Effector memory CD4-positive, alpha-beta T cell (primary cell): ENCODE measurements around the gene SORD.

Experiments used
- DNase-seq, 3 donors: peaks; one replicate each; pipeline ENCODE4 v3.0.0-alpha.2; 2020
- H3K27ac ChIP-seq: 2 replicates; pipeline ENCODE4 v1.7.0; 2013; ENCODE audit warnings: mild to moderate bottlenecking, low read length, moderate library complexity; ENCODE audit not compliant: insufficient read depth, poor library complexity, severe bottlenecking
- H3K27me3 ChIP-seq: replicated peaks from 2 replicates; pipeline ENCODE4 v1.7.0; 2013; ENCODE audit warnings: mild to moderate bottlenecking, low read length; ENCODE audit not compliant: insufficient read depth, control insufficient read depth, poor library complexity, severe bottlenecking
- H3K36me3 ChIP-seq: 2 replicates; pipeline ENCODE4 v1.7.0; 2013; ENCODE audit warnings: mild to moderate bottlenecking, low read length, moderate library complexity; ENCODE audit not compliant: control insufficient read depth, insufficient read depth
- H3K4me1 ChIP-seq: 2 replicates; pipeline ENCODE4 v1.7.0; 2013; ENCODE audit warnings: low read length, mild to moderate bottlenecking; ENCODE audit not compliant: control insufficient read depth, insufficient read depth, poor library complexity, severe bottlenecking
- H3K4me3 ChIP-seq: 2 replicates; pipeline ENCODE4 v1.7.0; 2013; ENCODE audit warnings: low read length, low read depth, mild to moderate bottlenecking; ENCODE audit not compliant: insufficient read depth, poor library complexity, severe bottlenecking
- H3K9me3 ChIP-seq: 2 replicates; pipeline ENCODE4 v1.7.0; 2013; ENCODE audit warnings: mild to moderate bottlenecking, low read length, moderate library complexity; ENCODE audit not compliant: control insufficient read depth

Gene SORD

GRCh38 chr15:45106002-45106790 lies 83.2 kb downstream of the SORD start:
- Histone ChIP-seq H3K9me3 (no peaks in the 10 kb centered on the region), H3K4me3 (no peak overlapping the region), H3K27ac (no peak overlapping the region), H3K36me3 (no peaks in the 10 kb centered on the region), H3K27me3 (peaks cover 11% of the 10 kb centered on the region), H3K4me1 (no peaks in the 10 kb centered on the region)
- no peak for DNase-seq

DNA sequence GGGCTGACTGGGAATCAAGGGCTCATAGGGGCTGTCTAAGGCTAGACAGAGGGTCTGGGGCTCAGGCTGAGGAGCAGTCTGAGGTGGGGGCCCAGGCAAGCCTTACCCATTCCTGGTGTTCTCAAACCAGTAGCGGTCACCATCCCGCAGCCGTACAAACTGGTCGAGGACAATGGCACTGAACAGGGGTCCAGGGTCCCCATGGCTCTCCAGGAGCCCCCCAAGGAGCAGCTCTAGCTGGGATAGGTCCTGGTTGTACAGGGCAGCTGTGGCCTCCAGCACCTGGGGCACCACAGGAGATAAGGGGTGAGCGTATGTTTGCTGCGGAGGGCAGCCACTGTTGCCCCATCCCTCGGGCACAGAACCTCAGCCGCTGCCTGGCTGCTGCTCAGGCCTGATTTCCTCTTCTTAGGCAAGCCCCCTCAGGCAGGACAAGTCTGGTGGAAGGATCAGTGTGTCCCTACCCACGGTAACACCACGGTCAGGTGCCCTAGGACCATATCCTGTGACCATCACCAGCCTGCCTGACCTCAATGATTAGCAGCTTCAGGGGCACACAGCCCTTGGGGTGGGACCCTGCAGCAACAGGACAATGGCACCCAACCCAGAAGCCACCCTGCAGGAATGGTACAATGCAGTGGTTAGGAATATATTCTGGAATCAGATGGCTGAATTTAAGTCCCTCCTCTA lies 85.1 kb downstream of the SORD start:
- Histone ChIP-seq H3K36me3 (no peaks in the 10 kb centered on the region), H3K4me1 (peaks cover 12% of the 10 kb centered on the region), H3K9me3 (no peaks in the 10 kb centered on the region), H3K4me3 (no peak overlapping the region), H3K27me3 (peaks cover 29% of the 10 kb centered on the region), H3K27ac (no peak overlapping the region)
- no peak for DNase-seq

- no peak for DNase-seq
- H3K27ac ChIP-seq = no peak overlapping the region
- no peak overlapping the region for H3K4me3 ChIP-seq
- peaks cover 23% of the 10 kb centered on the region for H3K4me1 ChIP-seq
- no peaks in the 10 kb centered on the region for H3K36me3 ChIP-seq
- H3K9me3 ChIP-seq = no peaks in the 10 kb centered on the region
- peaks cover 45% of the 10 kb centered on the region for H3K27me3 ChIP-seq
Measured at GRCh38 chr15:45110256-45110820, 87.3 kb downstream of the SORD start.

- Histone ChIP-seq H3K27ac (no peak overlapping the region), H3K9me3 (no peaks in the 10 kb centered on the region), H3K36me3 (no peaks in the 10 kb centered on the region), H3K4me1 (peaks cover 30% of the 10 kb centered on the region), H3K4me3 (no peak overlapping the region), H3K27me3 (peaks cover 51% of the 10 kb centered on the region)
- DNase-seq = no peak
Measured at GRCh38 chr15:45111390-45112142, 88.6 kb downstream of the SORD start.

DNA sequence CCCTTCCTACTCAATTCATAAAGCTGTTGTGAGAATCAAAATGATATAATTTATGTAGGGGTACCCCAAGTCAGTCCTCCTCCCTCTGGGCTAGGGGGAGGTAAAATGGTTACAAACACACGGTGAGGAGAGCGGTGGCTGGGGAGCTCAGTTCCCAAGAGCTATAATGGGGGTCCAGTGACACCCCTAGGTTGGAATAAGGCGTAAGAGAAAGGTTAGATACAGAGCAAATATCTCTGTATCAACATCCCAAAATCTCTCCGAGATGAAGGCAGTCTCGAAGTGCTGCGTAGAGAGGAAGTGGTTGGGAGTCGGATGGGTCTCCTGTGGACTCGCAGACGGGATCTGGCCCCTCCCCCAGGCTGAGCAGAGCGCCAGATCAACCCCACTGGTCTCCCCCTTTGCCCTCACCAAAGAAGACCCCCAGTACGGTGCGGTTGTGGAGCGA lies 89.2 kb downstream of the SORD start:
- H3K9me3 ChIP-seq = no peaks in the 10 kb centered on the region
- peaks cover 36% of the 10 kb centered on the region for H3K4me1 ChIP-seq
- DNase-seq = no peak
- H3K4me3 ChIP-seq = peak overlapping the region; percentile 35
- no peaks in the 10 kb centered on the region for H3K36me3 ChIP-seq
- H3K27me3 ChIP-seq = peaks cover 57% of the 10 kb centered on the region
- no peak overlapping the region for H3K27ac ChIP-seq

GRCh38 chr15:45112591-45113379 lies 89.8 kb downstream of the SORD start:
- Histone ChIP-seq H3K27me3 (peaks cover 63% of the 10 kb centered on the region), H3K27ac (no peak overlapping the region), H3K4me1 (peaks cover 41% of the 10 kb centered on the region), H3K36me3 (no peaks in the 10 kb centered on the region), H3K9me3 (no peaks in the 10 kb centered on the region), H3K4me3 (peak overlapping the region; percentile 35)
- no peak for DNase-seq

- no peak overlapping the region for H3K4me3 ChIP-seq
- peaks cover 46% of the 10 kb centered on the region for H3K4me1 ChIP-seq
- H3K27me3 ChIP-seq = peaks cover 68% of the 10 kb centered on the region
- no peak overlapping the region for H3K27ac ChIP-seq
- DNase-seq = no peak
- H3K36me3 ChIP-seq = no peaks in the 10 kb centered on the region
- H3K9me3 ChIP-seq = no peaks in the 10 kb centered on the region
Measured at GRCh38 chr15:45113380-45113990, 90.5 kb downstream of the SORD start.

GRCh38 chr15:45114076-45114750 lies 91.2 kb downstream of the SORD start, which contains the start of the genes DUOX2 and DUOXA2:
DUOX2 (minus strand) TSS chr15:45114172; CDS start chr15:45113411, 761 bp downstream.
DUOXA2 (plus strand) TSS chr15:45114326; CDS start chr15:45114606, 280 bp downstream.
- Histone ChIP-seq H3K36me3 (no peaks in the 10 kb centered on the region), H3K27me3 (peaks cover 68% of the 10 kb centered on the region), H3K4me3 (no peak within 1 kb of the TSS), H3K27ac (no peak within 1 kb of the TSS), H3K9me3 (no peaks in the 10 kb centered on the region), H3K4me1 (peaks cover 46% of the 10 kb centered on the region)
- DNase-seq = no peak
